GM13976 (cell line): ENCODE data around the gene RAD9B.
"Not testable (repeated sequence)": the region's sequence is repeated elsewhere in the genome, so short reads cannot be mapped to it uniquely, and the experiment has no call there.

ENCODE experiments used
- DNase-seq: peaks from one replicate; pipeline ENCODE4 v3.0.0; 2012; ENCODE audit warnings: low spot score
- in situ Hi-C: fragments of 300-500 bp; cut with MboI; formaldehyde crosslinking; loops from one replicate; pipeline ENCODE4 v1.12.0; 2022; ENCODE audit warnings: low sequenced_read_pairs, mixed read lengths, inconsistent platforms; ENCODE audit not compliant: unreplicated experiment
- TF ChIP-seq, protein P1 (sequence below): IDR thresholded peaks from 2 replicates; pipeline ENCODE4 v1.5.1; 2012; ENCODE audit warnings: borderline replicate concordance, mild to moderate bottlenecking; ENCODE audit not compliant: insufficient read depth; ENCODE audit errors: extremely low read depth, missing control alignments, control extremely low read depth

Gene RAD9B

GRCh38 chr12:110501752-110502738 is at the start of gene RAD9B, which contains the start of gene VPS29:
Gene RAD9B (plus strand): TSS chr12:110502331. CDS start chr12:110502338, 7 bp downstream.
Gene VPS29 (minus strand): TSS chr12:110502111. CDS start chr12:110502051, 60 bp downstream.
- TF ChIP-seq, protein P1, sequence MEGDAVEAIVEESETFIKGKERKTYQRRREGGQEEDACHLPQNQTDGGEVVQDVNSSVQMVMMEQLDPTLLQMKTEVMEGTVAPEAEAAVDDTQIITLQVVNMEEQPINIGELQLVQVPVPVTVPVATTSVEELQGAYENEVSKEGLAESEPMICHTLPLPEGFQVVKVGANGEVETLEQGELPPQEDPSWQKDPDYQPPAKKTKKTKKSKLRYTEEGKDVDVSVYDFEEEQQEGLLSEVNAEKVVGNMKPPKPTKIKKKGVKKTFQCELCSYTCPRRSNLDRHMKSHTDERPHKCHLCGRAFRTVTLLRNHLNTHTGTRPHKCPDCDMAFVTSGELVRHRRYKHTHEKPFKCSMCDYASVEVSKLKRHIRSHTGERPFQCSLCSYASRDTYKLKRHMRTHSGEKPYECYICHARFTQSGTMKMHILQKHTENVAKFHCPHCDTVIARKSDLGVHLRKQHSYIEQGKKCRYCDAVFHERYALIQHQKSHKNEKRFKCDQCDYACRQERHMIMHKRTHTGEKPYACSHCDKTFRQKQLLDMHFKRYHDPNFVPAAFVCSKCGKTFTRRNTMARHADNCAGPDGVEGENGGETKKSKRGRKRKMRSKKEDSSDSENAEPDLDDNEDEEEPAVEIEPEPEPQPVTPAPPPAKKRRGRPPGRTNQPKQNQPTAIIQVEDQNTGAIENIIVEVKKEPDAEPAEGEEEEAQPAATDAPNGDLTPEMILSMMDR, result no peak
- in situ Hi-C loops, result no loop called here

DNA sequence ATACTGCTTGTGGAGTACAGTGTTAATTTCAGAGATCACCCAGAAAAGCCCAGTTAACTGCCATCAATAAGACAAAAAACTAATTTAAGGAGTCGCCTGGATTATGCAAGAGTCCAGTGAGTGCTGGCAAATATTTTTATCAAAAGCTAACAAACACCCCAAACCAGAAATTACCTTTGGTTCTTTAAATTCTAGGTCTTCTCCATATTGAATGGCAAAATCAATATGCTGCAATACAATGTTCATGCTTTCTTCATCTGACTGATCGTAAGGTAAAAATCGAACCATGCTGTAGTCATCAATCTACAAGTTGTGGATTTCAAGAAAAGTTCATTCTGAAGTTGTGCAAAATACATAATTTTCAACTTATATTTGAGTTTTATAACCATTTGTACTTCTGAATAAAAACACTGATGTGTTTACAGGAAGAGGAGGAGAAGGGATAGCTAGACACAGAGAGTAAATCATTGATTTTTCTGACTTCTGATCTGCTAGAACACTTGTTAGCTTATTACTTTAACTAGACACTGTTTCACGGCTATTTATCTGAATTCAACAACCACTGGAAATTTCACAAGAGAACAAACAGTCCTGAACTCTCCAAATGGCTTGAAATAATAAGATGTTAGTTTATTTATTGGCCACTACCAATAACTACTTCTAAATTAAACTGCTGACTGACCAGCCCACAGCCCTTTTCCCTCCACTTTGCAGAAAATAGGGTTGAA is 48.4 kb upstream of the RAD9B start:
- no peak for DNase-seq
- TF ChIP-seq, protein P1, result no peak
- in situ Hi-C loops, result loop anchor here (5.0 kb wide), 1 partner anchor 149 kb away; no protein-coding TSS in a partner anchor

More at GRCh38 chr12:110501752-110502738, at the start of gene RAD9B, which contains the start of gene VPS29:
- DNase-seq, result peak; percentile 95

GRCh38 chr12:110458756-110459155 is 43.4 kb upstream of the RAD9B start:
- TF ChIP-seq, protein P1, result no peak
- no peak for DNase-seq
- in situ Hi-C loops, result no loop called here

GRCh38 chr12:110461189-110461588 is 40.9 kb upstream of the RAD9B start:
- in situ Hi-C loops, result loop anchor here (10.0 kb wide), 1 partner anchor 234 kb away; no protein-coding TSS in a partner anchor
- not testable (repeated sequence) for DNase-seq

DNA sequence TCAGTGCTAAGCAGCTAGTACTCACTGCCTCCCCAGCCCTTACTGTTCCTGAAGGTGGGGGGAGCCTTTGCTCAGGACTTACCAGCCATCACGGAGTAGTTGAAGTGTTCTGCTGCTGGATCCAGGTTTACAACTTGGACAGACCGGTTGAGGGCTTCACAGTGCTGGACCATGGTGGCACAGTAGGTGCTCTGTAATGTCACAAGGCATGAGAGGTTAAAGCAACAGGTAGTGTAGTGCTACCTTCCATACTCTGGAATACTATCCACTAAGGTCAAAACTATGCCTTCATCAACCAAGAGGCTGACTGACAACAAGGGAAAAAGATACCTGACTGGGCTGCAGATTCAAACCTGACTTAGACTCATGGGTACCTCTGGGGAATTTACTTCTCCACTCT is 37.1 kb upstream of the RAD9B start:
- DNase-seq, result no peak
- in situ Hi-C loops, result loop anchor here (10.0 kb wide), 1 partner anchor 230 kb away; no protein-coding TSS in a partner anchor
- TF ChIP-seq, protein P1, result no peak

DNA sequence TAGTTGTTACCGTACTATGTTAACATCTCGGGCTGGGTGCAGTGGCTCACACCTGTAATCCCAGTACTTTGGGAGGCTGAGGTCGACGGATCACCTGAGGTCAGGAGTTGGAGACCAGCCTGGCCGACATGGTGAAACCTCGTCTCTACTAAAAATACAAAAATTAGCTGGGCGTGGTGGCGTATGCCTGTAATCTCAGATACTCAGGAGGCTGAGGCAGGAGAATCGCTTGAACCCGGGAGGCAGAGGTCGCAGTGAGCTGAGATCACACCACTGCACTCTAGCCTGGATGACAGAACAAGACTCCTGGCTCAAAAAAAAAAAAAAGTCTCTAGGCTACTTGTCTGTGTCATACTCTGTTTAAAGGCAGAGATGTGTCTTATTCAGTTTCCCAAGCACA is 36.4 kb upstream of the RAD9B start:
- DNase-seq, result not testable (repeated sequence)
- in situ Hi-C loops, result loop anchor here (10.0 kb wide), 1 partner anchor 229 kb away; no protein-coding TSS in a partner anchor

- in situ Hi-C loops, result loop anchor here (10.0 kb wide), 1 partner anchor 228 kb away; no protein-coding TSS in a partner anchor
- TF ChIP-seq, protein P1, result no peak
- DNase-seq, result no peak
Measured at GRCh38 chr12:110466791-110467190, 35.3 kb upstream of the RAD9B start.
